H1 (cell line): ENCODE data around the gene KAT2A. TPM values are rescaled to one million over a fixed set of nuclear protein-coding genes. Genes with fewer than 3 reads are reported as not detected.

Experiments
- NANOG ChIP-seq: IDR thresholded peaks from 2 replicates; pipeline ENCODE4 v1.6.1; 2011; ENCODE audit warnings: low read length, low read depth, mild to moderate bottlenecking, inconsistent platforms; ENCODE audit not compliant: insufficient read depth, poor library complexity, severe bottlenecking
- POLR2A ChIP-seq, 2 experiments: IDR thresholded peaks; 1 replicate in 1 of 2; 2 replicates in 1 of 2; pipeline ENCODE4 v1.6.1; 2011; ENCODE audit warnings: low read depth in 2 of 2, low read length in 2 of 2, mild to moderate bottlenecking in 2 of 2; ENCODE audit errors: control extremely low read depth in 1 of 2
- POU5F1 ChIP-seq: IDR thresholded peaks from 2 replicates; pipeline ENCODE4 v1.6.1; 2011; ENCODE audit warnings: low read depth, mild to moderate bottlenecking, low read length, moderate library complexity
- SRF ChIP-seq: IDR thresholded peaks from 2 replicates; pipeline ENCODE4 v1.6.1; 2011; ENCODE audit warnings: mild to moderate bottlenecking, low read depth, low read length, moderate library complexity
- TCF12 ChIP-seq: IDR thresholded peaks from 2 replicates; pipeline ENCODE4 v1.6.1; 2011; ENCODE audit warnings: low read depth, mild to moderate bottlenecking, low read length
- polyA plus RNA-seq, 7 experiments: library from polyadenylated mRNA; depleted of rRNA in 3 of 7; stranded (reverse) in 5 of 7; unstranded in 2 of 7; fragments of >200 nt in 5 of 7; fragments of 200-250 nt in 2 of 7; gene quantifications; 1 replicate in 5 of 7; 2 replicates in 1 of 7; 4 replicates in 1 of 7; pipeline versions ENCODE4 v1.2.1 to v1.2.3, GENCODE V29; 2011 to 2013; ENCODE audit warnings: missing spikeins in 2 of 7, mixed read lengths in 2 of 7
- total RNA-seq: library from RNA; stranded (reverse); fragmentation: NEBNext Ultra II Directional; extraction: Animal tissue kit (Norgen Biotek cat#: 25700); gene quantifications from 2 replicates; pipeline ENCODE4 v1.2.1, GENCODE V29; 2021

The KAT2A gene
- total and polyA plus RNA-seq, 2 of the 8 experiments (the other 6 are each of a cell fraction or from before 2014, with no cell fraction given) = 34.2 to 40.1 TPM

GRCh38 chr17:42126836-42127235, 5.7 kb upstream of the KAT2A start (continued):
- no peak for TF ChIP-seq POU5F1
- no peak for TF ChIP-seq SRF
- TF ChIP-seq TCF12 = no peak
- no peak for TF ChIP-seq NANOG
- TF ChIP-seq POLR2A (IDR thresholded peaks at IDR 0.05; ENCODE audit: control extremely low read depth in 1 of 2, low read depth in 2 of 2, low read length in 2 of 2) = no peak
